Esophagus squamous epithelium (tissue), 5 donors: ENCODE results near the gene MED13L. TPM values are rescaled to one million over a fixed set of nuclear protein-coding genes. Genes with fewer than 3 reads are reported as not detected.
"Not testable (repeated sequence)": the region's sequence is repeated elsewhere in the genome, so short reads cannot be mapped to it uniquely, and the experiment has no call there.

Experiments used
- DNase-seq: peaks from one replicate; lab custom pipeline; 2025; lab: John Stamatoyannopoulos, UW
- H3K27ac ChIP-seq, 4 donors: fragments of 200-600 bp; sonication (generic); one replicate each; pipeline ENCODE4 v1.5.1; 2016 to 2019; ENCODE audit warnings: mild to moderate bottlenecking in 1 of 4
- H3K27me3 ChIP-seq, 4 donors: fragments of 200-600 bp; sonication (generic); 1 replicate in 3 of 4; 2 replicates in 1 of 4; pipeline versions ENCODE4 v1.5.1 to v1.6.0; 2017 to 2021; ENCODE audit warnings: antibody characterized with exemption in 1 of 4
- H3K36me3 ChIP-seq, 3 donors: fragments of 200-600 bp; sonication (generic); one replicate each; pipeline ENCODE4 v1.5.1; 2016 to 2019
- H3K4me1 ChIP-seq, 3 donors: fragments of 200-600 bp; sonication (generic); one replicate each; pipeline ENCODE4 v1.5.1; 2017 to 2019
- H3K4me3 ChIP-seq, 4 donors: fragments of 200-600 bp; sonication (generic); 1 replicate in 3 of 4; 2 replicates in 1 of 4; pipeline ENCODE4 v1.5.1; 2016 to 2019; ENCODE audit warnings: mild to moderate bottlenecking in 2 of 4, moderate library complexity in 1 of 4
- H3K9me3 ChIP-seq, 3 donors: fragments of 200-600 bp; sonication (generic); one replicate each; pipeline ENCODE4 v1.5.1; 2016 to 2019
- POLR2A ChIP-seq, 4 donors: fragments of 450-650 bp; IDR thresholded peaks; one replicate each; pipeline ENCODE4 v1.6.1; 2017; ENCODE audit warnings: antibody characterized with exemption in 4 of 4, mild to moderate bottlenecking in 4 of 4, moderate library complexity in 3 of 4
- WGBS, 2 donors: methylation state at CpG; one replicate each; pipeline ENCODE4 v1.1.5; 2018; 5-methylcytosine and 5-hydroxymethylcytosine counted together
- intact Hi-C: fragments of 100-400 bp; cut with DNase I; formaldehyde crosslinking; loops from one replicate; pipeline ENCODE4 v1.15.0; 2022
- total RNA-seq, 4 donors: library from RNA; depleted of rRNA; stranded (reverse); fragments of >200 nt; gene quantifications; one replicate each; pipeline ENCODE4 v1.1.0, GENCODE V29; 2016
- TF ChIP-seq, protein P1 (sequence below), 6 experiments: fragments of 450-650 bp in 4 of 6; fragments of 200-600 bp in 2 of 6; sonication (generic) in 2 of 6; IDR thresholded peaks; one replicate each; pipeline ENCODE4 v1.5.1; 2016 to 2019; ENCODE audit warnings: antibody characterized with exemption in 6 of 6, mild to moderate bottlenecking in 4 of 6, moderate library complexity in 4 of 6
- donor health status: DM: yes; HTN: yes; CAD: no.

The MED13L gene
- total RNA-seq, 4 donors from 2014 or later, result 52.2 to 137 (median 62.1) TPM

DNA sequence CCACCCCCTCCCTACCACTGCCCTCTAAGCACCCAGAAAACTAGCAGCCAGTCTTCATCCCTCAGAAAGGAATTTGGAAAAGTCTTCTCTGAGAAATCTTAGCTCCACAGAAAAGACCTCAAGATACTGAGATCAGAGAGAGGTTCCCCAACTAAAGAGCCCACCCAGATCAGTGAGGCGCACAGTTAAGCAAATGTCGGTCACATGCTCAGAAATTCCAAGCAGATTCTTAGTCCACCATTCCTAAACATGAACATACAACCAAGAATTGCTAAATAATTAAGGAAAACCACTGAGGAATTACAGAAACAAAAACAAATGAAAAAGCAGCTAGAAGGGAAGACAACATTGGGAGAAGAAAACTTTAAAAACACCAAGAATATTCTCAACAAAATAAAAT is 32.3 kb downstream of the MED13L start:
- H3K4me1 ChIP-seq, result peaks cover 12 to 89% (median 26%) of the 10 kb centered on the region in 3 donors
- 83 to 95% methylated on average over 2 of the region's 2 CpGs for WGBS, 2 donors
- TF ChIP-seq, protein P1, sequence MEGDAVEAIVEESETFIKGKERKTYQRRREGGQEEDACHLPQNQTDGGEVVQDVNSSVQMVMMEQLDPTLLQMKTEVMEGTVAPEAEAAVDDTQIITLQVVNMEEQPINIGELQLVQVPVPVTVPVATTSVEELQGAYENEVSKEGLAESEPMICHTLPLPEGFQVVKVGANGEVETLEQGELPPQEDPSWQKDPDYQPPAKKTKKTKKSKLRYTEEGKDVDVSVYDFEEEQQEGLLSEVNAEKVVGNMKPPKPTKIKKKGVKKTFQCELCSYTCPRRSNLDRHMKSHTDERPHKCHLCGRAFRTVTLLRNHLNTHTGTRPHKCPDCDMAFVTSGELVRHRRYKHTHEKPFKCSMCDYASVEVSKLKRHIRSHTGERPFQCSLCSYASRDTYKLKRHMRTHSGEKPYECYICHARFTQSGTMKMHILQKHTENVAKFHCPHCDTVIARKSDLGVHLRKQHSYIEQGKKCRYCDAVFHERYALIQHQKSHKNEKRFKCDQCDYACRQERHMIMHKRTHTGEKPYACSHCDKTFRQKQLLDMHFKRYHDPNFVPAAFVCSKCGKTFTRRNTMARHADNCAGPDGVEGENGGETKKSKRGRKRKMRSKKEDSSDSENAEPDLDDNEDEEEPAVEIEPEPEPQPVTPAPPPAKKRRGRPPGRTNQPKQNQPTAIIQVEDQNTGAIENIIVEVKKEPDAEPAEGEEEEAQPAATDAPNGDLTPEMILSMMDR (IDR thresholded peaks at IDR 0.05), result no peak
- TF ChIP-seq POLR2A (IDR thresholded peaks at IDR 0.05), result no peak

DNA sequence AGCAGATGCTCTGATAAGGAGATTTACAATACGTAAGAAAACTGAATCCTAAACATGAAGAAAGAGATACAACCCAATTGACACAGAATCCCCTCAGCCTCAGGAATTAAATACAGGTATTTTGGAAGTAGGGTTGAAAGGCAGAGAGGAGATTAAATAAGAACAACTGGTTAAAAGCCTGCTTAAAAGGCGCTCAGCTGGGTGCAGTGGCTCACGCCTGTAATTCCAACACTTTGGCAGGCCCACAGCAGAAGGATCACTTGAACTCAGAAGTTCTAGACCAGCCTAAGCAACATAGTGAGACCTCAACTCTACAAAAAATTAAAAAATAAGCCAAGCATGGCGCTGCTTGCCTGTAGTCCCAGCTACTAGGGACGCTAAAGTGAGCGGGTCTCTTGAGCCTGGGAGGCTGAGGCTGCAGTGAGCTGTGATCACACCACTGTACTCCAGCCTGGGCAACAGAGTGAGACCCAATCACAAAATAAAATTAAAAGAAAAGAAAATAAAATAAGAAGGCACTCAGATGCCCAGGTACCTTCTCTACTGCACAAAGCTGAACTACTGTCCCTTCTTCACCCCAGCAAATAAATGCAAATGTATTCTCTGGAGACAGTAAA is 32.9 kb downstream of the MED13L start:
- TF ChIP-seq, protein P1 (IDR thresholded peaks at IDR 0.05), result no peak
- no peak for TF ChIP-seq POLR2A (IDR thresholded peaks at IDR 0.05)
- Histone ChIP-seq H3K36me3 (no peaks in the 10 kb centered on the region), H3K4me3 (no peak overlapping the region), H3K9me3 (no peaks in the 10 kb centered on the region), H3K27me3 (no peaks in the 10 kb centered on the region), H3K27ac (no peak overlapping the region), H3K4me1 (peaks cover 12 to 91% (median 26%) of the 10 kb centered on the region in 3 donors)
- intact Hi-C loops, result loop anchor here (10.0 kb wide), 1 partner anchor 240 kb away; no protein-coding TSS in a partner anchor
- 82 to 94% methylated on average over 6 of the region's 6 CpGs for WGBS, 2 donors
- DNase-seq, result no peak

More for the DNA sequence above, 32.3 kb downstream of the MED13L start:
- Histone ChIP-seq H3K27me3 (no peaks in the 10 kb centered on the region), H3K4me3 (no peak overlapping the region), H3K27ac (no peak overlapping the region), H3K9me3 (peaks cover 0 to 3% (median 0%) of the 10 kb centered on the region in 3 donors), H3K36me3 (no peaks in the 10 kb centered on the region)
- no peak for DNase-seq
- intact Hi-C loops, result loop anchor here (10.0 kb wide), 1 partner anchor 240 kb away; no protein-coding TSS in a partner anchor

DNA sequence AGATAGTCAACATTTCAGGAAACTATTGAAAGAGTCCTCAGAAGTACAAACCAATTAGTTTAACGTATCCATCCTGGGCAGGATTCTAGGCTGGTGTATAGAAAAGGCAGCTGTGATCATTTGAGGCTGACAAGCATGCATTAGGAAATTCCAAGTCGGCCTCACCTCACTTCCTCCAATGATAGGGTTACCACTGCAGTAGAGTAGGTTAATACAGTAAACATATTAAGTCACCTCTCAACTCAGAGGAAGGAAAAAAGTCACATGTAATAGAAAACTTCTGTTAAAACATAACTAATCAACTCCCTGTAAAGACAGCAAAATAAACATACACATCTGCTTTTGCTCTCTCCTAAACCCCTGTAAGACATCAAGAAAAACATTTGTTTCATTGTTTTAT is 33.5 kb downstream of the MED13L start:
- intact Hi-C loops, result loop anchor here (10.0 kb wide), 1 partner anchor 239 kb away; no protein-coding TSS in a partner anchor
- H3K27me3 ChIP-seq, result no peaks in the 10 kb centered on the region
- H3K9me3 ChIP-seq, result no peaks in the 10 kb centered on the region
- peaks cover 12 to 90% (median 26%) of the 10 kb centered on the region in 3 donors for H3K4me1 ChIP-seq
- H3K36me3 ChIP-seq, result no peaks in the 10 kb centered on the region
- no peak for DNase-seq
- 33 to 47% methylated on average over 2 of the region's 2 CpGs for WGBS, 2 donors
- no peak overlapping the region for H3K4me3 ChIP-seq
- H3K27ac ChIP-seq, result no peak overlapping the region
- TF ChIP-seq, protein P1 (IDR thresholded peaks at IDR 0.05), result no peak
- TF ChIP-seq POLR2A (IDR thresholded peaks at IDR 0.05), result no peak

DNA sequence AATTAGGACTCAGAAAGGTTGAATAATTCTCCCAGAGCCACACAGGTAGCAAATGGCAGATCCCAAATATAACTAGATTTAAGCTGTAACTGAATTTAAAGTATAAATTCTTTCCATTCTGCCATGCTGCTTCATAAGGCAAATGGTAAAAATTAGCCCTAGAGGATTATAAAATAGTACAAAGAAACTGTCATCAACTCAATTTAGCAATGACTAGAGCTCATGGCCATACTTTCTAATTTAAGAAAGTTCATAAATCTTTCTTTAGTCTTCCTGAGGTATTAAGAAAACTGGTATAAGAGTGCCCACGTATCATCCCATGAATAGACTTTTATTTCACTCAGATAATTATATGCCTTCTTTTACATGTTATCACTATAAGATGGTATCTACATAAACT is 34.8 kb downstream of the MED13L start:
- intact Hi-C loops, result loop anchor here (10.0 kb wide), 1 partner anchor 238 kb away; no protein-coding TSS in a partner anchor
- Histone ChIP-seq H3K9me3 (no peaks in the 10 kb centered on the region), H3K4me1 (peaks cover 12 to 90% (median 16%) of the 10 kb centered on the region in 3 donors), H3K4me3 (no peak overlapping the region), H3K27me3 (no peaks in the 10 kb centered on the region), H3K36me3 (no peaks in the 10 kb centered on the region), H3K27ac (no peak overlapping the region)
- WGBS, 2 donors, result 54 to 74% methylated on average over 1 of the region's 1 CpG
- DNase-seq, result no peak
- TF ChIP-seq POLR2A (IDR thresholded peaks at IDR 0.05), result no peak
- TF ChIP-seq, protein P1 (IDR thresholded peaks at IDR 0.05), result no peak

DNA sequence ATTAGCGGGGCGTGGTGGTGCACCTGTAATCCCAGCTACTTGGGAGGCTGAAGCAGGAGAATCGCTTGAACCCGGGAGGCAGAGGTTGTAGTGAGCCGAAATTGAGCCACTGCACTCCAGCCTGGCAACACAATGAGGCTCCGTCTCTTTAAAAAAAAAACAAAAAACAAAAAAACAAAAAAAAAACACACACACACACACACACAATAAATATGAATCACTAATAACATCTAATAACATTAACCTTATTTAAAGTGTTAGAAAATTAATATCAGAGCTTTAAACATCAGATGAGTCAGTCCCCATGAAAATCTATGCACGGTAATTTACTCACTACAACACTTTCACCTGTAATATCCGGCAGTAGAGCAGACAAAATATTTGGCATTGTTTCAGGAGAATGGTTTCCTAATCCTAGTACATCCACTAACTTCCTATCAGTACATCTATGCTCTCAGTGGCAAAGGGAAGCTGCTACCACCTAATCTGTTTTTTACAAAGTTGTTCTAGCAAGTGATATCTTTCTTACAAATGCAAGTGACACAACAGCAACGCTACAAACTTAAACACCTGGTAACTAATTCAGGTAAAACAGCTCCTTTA is 36.2 kb downstream of the MED13L start:
- TF ChIP-seq POLR2A (IDR thresholded peaks at IDR 0.05), result no peak
- TF ChIP-seq, protein P1 (IDR thresholded peaks at IDR 0.05), result no peak
- 63 to 78% methylated on average over 8 to 9 of the region's 9 CpGs for WGBS, 2 donors
- no peak for DNase-seq
- Histone ChIP-seq H3K4me1 (peaks cover 12 to 91% (median 21%) of the 10 kb centered on the region in 3 donors), H3K36me3 (no peaks in the 10 kb centered on the region), H3K27ac (no peak overlapping the region), H3K9me3 (no peaks in the 10 kb centered on the region), H3K4me3 (no peak overlapping the region), H3K27me3 (no peaks in the 10 kb centered on the region)
- intact Hi-C loops, result loop anchor here (10.0 kb wide), 1 partner anchor 236 kb away; no protein-coding TSS in a partner anchor

DNA sequence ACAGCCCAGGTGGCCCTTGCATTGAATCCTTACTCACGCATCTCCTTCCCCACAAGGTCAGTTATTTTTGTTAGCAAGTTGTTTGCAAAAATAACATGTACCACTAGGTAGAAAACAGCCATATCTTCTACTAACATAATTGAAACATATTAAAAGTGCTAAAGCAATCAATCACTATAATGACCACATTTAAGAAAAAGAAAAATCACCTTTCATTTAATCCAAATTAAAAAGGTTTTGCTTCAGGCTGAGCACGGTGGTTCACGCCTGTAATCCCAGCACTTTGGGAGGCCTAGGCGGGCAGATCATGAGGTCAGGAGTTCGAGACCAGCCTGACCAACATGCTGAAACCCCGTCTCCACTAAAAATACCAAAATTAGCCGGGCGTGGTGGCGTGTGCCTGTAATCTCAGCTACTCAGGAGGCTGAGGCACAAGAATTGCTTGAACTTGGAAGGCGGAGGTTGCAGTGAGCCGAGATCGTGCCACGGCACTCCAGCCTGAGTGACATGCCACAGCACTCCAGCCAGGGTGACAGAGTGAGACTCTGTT is 38.8 kb downstream of the MED13L start:
- intact Hi-C loops, DNase-seq, H3K4me3 ChIP-seq, H3K27ac ChIP-seq, H3K36me3 ChIP-seq, H3K9me3 ChIP-seq, H3K27me3 ChIP-seq: not testable (repeated sequence)
- peaks cover 2 to 72% (median 22%) of the 10 kb centered on the region in 3 donors for H3K4me1 ChIP-seq
- 87 to 95% methylated on average over 11 to 13 of the region's 13 CpGs for WGBS, 2 donors
